ENCODE results near the gene ELMO2. TPM values are rescaled to one million over a fixed set of nuclear protein-coding genes. Genes with fewer than 3 reads are reported as not detected.

Gene ELMO2
- total RNA-seq, 1 donor from 2014 or later = 79.6 TPM

GRCh38 chr20:46400828-46401477, 5.5 kb downstream of the ELMO2 start:
- H3K27ac Mint-ChIP-seq = peak overlapping the region; percentile 46

DNA sequence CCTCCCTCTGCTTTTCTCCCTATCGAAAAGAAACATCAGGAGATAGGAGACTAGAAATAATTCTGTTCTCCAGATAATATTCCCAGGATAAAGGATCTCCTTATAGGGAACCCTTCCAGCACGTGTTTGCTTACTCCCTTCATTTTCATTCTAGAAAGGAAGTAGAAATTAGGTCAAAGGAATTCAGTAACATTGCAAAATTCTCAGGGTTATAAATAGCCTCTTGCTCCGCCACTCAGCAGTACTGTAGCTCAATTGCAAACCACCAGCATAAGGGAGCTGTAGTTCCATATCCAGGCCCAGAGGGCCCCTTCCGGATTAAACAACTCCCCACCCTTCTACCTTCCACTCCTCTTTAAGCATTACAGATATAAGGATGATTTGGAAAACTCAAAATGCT, 6.2 kb downstream of the ELMO2 start:
- Mint-ChIP-seq H3K4me3 (ENCODE audit: low read depth) (no peak overlapping the region), H3K9me3 (ENCODE audit: low read depth) (no peaks in the 10 kb centered on the region), H3K27ac (no peak overlapping the region), H3K36me3 (ENCODE audit: insufficient read depth) (peaks cover 5% of the 10 kb centered on the region), H3K4me1 (ENCODE audit: low read depth) (peaks cover 48% of the 10 kb centered on the region), H3K27me3 (no peaks in the 10 kb centered on the region)
- DNase-seq (ENCODE audit: low spot score, unreplicated experiment) = no peak
- TF ChIP-seq, protein P1, sequence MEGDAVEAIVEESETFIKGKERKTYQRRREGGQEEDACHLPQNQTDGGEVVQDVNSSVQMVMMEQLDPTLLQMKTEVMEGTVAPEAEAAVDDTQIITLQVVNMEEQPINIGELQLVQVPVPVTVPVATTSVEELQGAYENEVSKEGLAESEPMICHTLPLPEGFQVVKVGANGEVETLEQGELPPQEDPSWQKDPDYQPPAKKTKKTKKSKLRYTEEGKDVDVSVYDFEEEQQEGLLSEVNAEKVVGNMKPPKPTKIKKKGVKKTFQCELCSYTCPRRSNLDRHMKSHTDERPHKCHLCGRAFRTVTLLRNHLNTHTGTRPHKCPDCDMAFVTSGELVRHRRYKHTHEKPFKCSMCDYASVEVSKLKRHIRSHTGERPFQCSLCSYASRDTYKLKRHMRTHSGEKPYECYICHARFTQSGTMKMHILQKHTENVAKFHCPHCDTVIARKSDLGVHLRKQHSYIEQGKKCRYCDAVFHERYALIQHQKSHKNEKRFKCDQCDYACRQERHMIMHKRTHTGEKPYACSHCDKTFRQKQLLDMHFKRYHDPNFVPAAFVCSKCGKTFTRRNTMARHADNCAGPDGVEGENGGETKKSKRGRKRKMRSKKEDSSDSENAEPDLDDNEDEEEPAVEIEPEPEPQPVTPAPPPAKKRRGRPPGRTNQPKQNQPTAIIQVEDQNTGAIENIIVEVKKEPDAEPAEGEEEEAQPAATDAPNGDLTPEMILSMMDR (IDR thresholded peaks at IDR 0.05; ENCODE audit: unreplicated experiment) = no peak

More at GRCh38 chr20:46400828-46401477, 5.5 kb downstream of the ELMO2 start:
- no peak overlapping the region for H3K4me3 Mint-ChIP-seq (ENCODE audit: low read depth)
- H3K36me3 Mint-ChIP-seq (ENCODE audit: insufficient read depth) = peaks cover 5% of the 10 kb centered on the region
- no peaks in the 10 kb centered on the region for H3K27me3 Mint-ChIP-seq
- no peak for DNase-seq (ENCODE audit: low spot score, unreplicated experiment)
- TF ChIP-seq, protein P1 (IDR thresholded peaks at IDR 0.05; ENCODE audit: unreplicated experiment) = no peak
- no peaks in the 10 kb centered on the region for H3K9me3 Mint-ChIP-seq (ENCODE audit: low read depth)
- peaks cover 43% of the 10 kb centered on the region for H3K4me1 Mint-ChIP-seq (ENCODE audit: low read depth)

- Mint-ChIP-seq H3K9me3 (ENCODE audit: low read depth) (no peaks in the 10 kb centered on the region), H3K27ac (peak overlapping the region; percentile 3), H3K4me1 (ENCODE audit: low read depth) (peaks cover 51% of the 10 kb centered on the region), H3K36me3 (ENCODE audit: insufficient read depth) (peaks cover 7% of the 10 kb centered on the region), H3K27me3 (no peaks in the 10 kb centered on the region), H3K4me3 (ENCODE audit: low read depth) (no peak overlapping the region)
- TF ChIP-seq, protein P1 (IDR thresholded peaks at IDR 0.05; ENCODE audit: unreplicated experiment) = no peak
- DNase-seq (ENCODE audit: low spot score, unreplicated experiment) = no peak
Measured at GRCh38 chr20:46399401-46399800, 7.0 kb downstream of the ELMO2 start.

DNA sequence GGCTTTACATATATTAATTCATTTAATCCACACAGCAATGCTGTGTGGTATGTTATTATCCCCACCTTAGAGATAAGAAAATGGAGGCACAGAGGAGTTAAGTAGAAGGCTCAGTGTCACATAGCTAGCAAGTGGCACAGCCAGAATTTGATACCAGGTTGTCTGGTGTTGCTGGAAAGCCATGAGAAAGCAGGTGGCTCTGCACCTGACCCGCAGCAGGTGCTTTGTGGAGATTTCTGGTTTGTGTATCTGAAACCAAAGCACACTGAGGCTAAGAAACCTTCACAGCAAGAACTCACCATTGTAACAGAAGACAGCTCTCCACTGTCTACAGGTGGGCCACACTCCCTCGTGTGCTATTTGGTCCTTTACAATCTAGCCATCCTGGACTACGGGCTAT, 7.5 kb downstream of the ELMO2 start:
- DNase-seq (ENCODE audit: low spot score, unreplicated experiment) = no peak
- Mint-ChIP-seq H3K27me3 (no peaks in the 10 kb centered on the region), H3K4me3 (ENCODE audit: low read depth) (no peak overlapping the region), H3K27ac (no peak overlapping the region), H3K36me3 (ENCODE audit: insufficient read depth) (peaks cover 11% of the 10 kb centered on the region), H3K4me1 (ENCODE audit: low read depth) (peaks cover 49% of the 10 kb centered on the region), H3K9me3 (ENCODE audit: low read depth) (no peaks in the 10 kb centered on the region)
- TF ChIP-seq, protein P1 (IDR thresholded peaks at IDR 0.05; ENCODE audit: unreplicated experiment) = no peak

- no peak for DNase-seq (ENCODE audit: low spot score, unreplicated experiment)
- Mint-ChIP-seq H3K4me1 (ENCODE audit: low read depth) (peaks cover 37% of the 10 kb centered on the region), H3K9me3 (ENCODE audit: low read depth) (no peaks in the 10 kb centered on the region), H3K27me3 (no peaks in the 10 kb centered on the region), H3K27ac (peak overlapping the region; percentile 87), H3K4me3 (ENCODE audit: low read depth) (no peak overlapping the region), H3K36me3 (ENCODE audit: insufficient read depth) (peaks cover 20% of the 10 kb centered on the region)
- TF ChIP-seq, protein P1 (IDR thresholded peaks at IDR 0.05; ENCODE audit: unreplicated experiment) = no peak
Measured at GRCh38 chr20:46396052-46396740, 10.2 kb downstream of the ELMO2 start.

Measured in progenitor cell of endocrine pancreas (in vitro differentiated cells).